Astrocyte of the spinal cord (primary cell): ENCODE data around the gene FREM3.
"Not testable (repeated sequence)": the region's sequence is repeated elsewhere in the genome, so short reads cannot be mapped to it uniquely, and the experiment has no call there.

ENCODE experiments used
- DNase-seq: peaks from one replicate; pipeline ENCODE4 v3.0.0; 2011; ENCODE audit warnings: low read depth, low spot score
- H3K4me3 ChIP-seq: 2 replicates; pipeline ENCODE4 v1.5.1; 2011; ENCODE audit warnings: low read depth, mild to moderate bottlenecking, low read length, moderate library complexity
- in situ Hi-C: cut with HindIII; loops from 2 replicates; pipeline ENCODE4 v1.10.0; 2017; ENCODE audit warnings: low sequenced_read_pairs
- TF ChIP-seq, protein P1 (sequence below): IDR thresholded peaks from 2 replicates; pipeline ENCODE4 v1.5.1; 2012; ENCODE audit warnings: low read depth, mild to moderate bottlenecking, low read length, inconsistent platforms

FREM3 gene

DNA sequence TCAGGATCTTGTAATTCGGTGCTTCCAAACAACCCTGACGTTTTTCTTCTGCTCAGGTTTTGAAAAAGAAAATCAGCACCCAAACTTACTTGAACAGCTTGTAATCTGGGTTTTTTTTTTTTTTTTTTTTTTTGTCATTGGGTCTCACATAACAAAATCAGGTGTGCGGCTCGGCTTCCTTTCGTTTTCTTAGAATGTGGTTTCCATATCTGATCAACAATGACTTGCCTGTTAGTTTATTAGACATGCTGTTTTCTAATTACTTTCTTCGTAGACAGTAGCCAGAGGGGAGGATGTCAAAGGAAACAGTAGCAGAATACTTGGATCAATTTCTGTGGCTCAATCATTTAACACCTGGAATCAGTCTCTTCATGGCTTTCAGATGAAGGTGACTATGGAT, 890 bp upstream of the FREM3 start:
- H3K4me3 ChIP-seq = no peak overlapping the region
- in situ Hi-C loops = no loop called here
- TF ChIP-seq, protein P1, sequence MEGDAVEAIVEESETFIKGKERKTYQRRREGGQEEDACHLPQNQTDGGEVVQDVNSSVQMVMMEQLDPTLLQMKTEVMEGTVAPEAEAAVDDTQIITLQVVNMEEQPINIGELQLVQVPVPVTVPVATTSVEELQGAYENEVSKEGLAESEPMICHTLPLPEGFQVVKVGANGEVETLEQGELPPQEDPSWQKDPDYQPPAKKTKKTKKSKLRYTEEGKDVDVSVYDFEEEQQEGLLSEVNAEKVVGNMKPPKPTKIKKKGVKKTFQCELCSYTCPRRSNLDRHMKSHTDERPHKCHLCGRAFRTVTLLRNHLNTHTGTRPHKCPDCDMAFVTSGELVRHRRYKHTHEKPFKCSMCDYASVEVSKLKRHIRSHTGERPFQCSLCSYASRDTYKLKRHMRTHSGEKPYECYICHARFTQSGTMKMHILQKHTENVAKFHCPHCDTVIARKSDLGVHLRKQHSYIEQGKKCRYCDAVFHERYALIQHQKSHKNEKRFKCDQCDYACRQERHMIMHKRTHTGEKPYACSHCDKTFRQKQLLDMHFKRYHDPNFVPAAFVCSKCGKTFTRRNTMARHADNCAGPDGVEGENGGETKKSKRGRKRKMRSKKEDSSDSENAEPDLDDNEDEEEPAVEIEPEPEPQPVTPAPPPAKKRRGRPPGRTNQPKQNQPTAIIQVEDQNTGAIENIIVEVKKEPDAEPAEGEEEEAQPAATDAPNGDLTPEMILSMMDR = no peak
- no peak for DNase-seq

DNA sequence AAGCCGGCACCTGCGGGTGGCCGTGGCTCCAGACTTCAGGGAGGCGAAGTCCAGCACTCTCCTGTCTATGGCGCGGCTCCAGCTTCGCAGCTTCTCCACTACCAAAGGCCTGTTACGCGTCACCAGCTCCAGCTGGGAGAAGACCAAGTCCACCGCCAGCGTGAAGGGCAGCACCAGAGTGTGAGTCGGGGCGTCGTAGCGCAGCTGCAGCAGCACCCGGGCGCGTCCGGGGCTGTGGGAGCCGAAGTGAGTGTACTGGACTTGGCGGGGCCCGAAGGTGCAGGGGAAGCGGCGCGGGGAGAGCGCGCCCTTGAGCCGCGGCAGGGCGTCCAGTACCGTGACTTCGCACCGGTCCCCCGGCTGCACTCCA, 444 bp downstream of the FREM3 start:
- in situ Hi-C loops = no loop called here
- TF ChIP-seq, protein P1 = no peak
- H3K4me3 ChIP-seq = no peak overlapping the region
- peak; percentile 11 for DNase-seq

DNA sequence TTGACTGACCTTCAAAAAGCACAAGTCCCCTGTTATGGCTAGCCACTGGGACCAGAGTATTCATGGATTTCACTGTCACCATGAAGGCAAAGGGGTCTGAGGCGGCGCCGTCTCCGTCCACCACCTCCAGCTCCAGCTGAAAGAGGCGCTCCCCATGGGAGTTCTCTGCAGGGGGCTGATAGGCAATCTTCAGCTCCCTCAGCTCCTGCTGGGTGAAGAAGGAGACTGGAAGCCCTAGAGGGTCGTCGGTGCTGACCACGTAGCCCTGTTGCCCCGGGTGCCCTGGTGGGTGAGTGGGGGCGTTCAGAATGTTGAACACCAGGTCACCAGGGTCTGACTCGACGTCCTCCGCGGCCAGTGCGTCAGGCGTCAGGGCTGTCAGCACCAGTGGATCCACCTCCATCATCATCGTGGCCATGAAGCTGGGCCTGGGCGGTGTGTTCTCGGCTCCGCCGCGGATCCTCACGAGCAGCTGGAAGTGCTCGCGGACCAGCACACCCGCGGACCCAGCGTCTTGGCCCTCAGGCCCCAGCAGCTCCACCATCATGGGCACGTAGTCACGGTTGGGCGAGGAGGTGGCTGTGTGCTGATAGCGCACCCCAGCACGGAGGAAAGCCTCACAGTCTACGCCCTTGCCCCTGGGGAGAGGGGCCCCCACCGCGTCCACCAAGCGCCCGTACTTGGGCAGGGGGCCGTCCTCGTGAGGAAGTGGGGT, 987 bp downstream of the FREM3 start:
- H3K4me3 ChIP-seq = no peak overlapping the region
- in situ Hi-C loops = no loop called here
- TF ChIP-seq, protein P1 = no peak
- no peak for DNase-seq

DNA sequence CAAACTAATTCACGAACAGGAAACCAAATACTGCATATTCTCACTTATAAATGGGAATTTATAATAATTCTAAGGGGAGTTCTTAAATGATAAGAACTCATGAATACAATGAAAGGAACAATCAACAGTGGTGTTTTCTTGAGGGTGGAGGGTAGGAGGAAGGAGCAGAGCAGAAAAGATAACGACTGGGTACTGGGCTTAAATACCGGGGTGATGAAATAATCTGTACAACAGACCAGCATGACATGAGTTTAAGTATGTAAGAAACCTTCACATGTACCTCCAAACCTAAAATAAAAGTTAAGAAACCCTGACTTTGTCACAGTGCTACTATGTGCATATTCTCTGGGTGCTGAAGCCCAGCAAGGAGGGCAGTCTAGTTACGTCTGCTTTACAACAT, 6.6 kb downstream of the FREM3 start:
- DNase-seq = no peak
- TF ChIP-seq, protein P1 = no peak
- H3K4me3 ChIP-seq = no peak overlapping the region
- in situ Hi-C loops = no loop called here

DNA sequence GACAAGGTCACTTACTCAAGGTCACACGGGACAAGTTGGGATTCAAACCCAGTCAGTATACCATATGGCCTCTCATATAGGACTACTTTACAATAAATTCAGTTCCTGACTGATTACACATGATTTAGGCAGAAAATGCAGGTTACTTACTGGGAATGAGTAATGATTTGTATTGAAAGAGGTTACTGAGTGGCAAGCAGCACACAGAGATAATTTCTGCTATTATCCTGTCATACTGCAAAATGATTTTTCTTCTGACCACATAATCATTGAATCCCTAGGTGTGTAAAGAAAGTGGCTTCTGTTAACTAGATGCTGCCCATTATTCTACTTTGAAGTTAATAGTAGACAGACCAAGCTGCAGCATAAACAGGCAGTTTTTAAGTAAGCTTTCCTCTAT, 8.2 kb downstream of the FREM3 start:
- in situ Hi-C loops = no loop called here
- TF ChIP-seq, protein P1 = no peak

DNA sequence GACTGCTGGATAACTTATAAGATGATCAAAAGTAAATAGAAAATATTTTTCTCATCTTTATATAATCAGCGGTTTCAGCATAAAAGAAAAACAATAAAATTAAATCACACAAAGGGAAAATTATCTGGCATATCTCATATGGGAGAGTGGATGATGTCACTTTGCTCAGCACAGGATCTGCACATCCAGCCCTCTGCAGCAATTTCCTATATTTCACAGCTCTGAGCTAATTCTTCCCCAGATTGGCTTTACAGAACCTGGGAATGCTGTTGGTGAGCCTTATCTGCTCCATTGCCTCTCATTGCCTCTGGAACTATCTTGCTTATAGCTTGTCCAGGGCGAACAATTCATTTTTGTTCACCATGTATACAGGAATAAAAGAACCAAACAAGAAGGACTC, 21.0 kb downstream of the FREM3 start:
- TF ChIP-seq, protein P1 = no peak
- DNase-seq = no peak
- no peak overlapping the region for H3K4me3 ChIP-seq
- in situ Hi-C loops = no loop called here

More for the DNA sequence above, 8.2 kb downstream of the FREM3 start:
- H3K4me3 ChIP-seq = no peak overlapping the region
- DNase-seq = no peak

DNA sequence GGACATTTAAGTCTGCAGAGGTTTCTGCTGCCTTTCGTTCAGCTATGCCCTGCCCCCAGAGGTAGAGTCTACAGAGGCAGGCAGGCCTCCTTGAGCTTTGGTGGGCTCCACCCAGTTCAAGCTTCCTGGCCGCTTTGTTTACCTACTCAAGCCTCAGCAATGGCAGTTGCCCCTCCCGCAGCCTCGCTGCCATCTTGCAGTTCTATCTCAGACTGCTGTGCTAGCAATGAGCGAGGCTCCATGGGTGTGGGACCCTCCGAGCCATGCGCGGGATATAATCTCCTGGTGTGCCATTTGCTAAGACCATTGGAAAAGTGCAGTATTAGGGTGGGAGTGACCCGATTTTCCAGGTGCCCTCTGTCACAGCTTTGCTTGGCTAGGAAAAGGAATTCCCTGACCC, 26.8 kb downstream of the FREM3 start:
- H3K4me3 ChIP-seq, DNase-seq, in situ Hi-C loops: not testable (repeated sequence)
